Effector CD4-positive, alpha-beta T cell (primary cell): ENCODE results near the gene CDH1.

Source experiments
- DNase-seq: peaks from one replicate; pipeline ENCODE4 v3.0.0-alpha.2; 2020

Gene CDH1

GRCh38 chr16:68859828-68860227 is 122.7 kb downstream of the CDH1 start:
- no peak for DNase-seq

- DNase-seq, result no peak
Observed at GRCh38 chr16:68860978-68861892, 124.1 kb downstream of the CDH1 start.

GRCh38 chr16:68866933-68867332 is 129.8 kb downstream of the CDH1 start:
- no peak for DNase-seq

GRCh38 chr16:68869492-68870088 is 132.5 kb downstream of the CDH1 start:
- DNase-seq, result no peak

GRCh38 chr16:68873635-68874471 is 136.8 kb downstream of the CDH1 start:
- no peak for DNase-seq

- DNase-seq, result no peak
Observed at GRCh38 chr16:68875871-68876270, 138.8 kb downstream of the CDH1 start.

- DNase-seq, result no peak
Observed at GRCh38 chr16:68883685-68884084, 146.6 kb downstream of the CDH1 start.

GRCh38 chr16:68884401-68884800 is 147.3 kb downstream of the CDH1 start:
- no peak for DNase-seq
